Liver (tissue), 9 donors: ENCODE results near the gene P4HA1. TPM values are rescaled to one million over a fixed set of nuclear protein-coding genes. Genes with fewer than 3 reads are reported as not detected.

ENCODE experiments used
- DNase-seq: peaks from one replicate; pipeline ENCODE4 v3.0.0-alpha.2; 2017; ENCODE audit warnings: low spot score
- H3K27ac ChIP-seq, 2 donors: one replicate each; pipeline ENCODE4 v1.7.0; 2013; ENCODE audit warnings: inconsistent platforms in 2 of 2, low read length in 2 of 2, control low read depth in 1 of 2, low read depth in 1 of 2, mild to moderate bottlenecking in 1 of 2
- H3K27me3 ChIP-seq, 4 donors: one replicate each; pipeline versions ENCODE4 v1.6.1 to v1.7.0; 2013; ENCODE audit warnings: low read length in 3 of 4, inconsistent platforms in 1 of 4, mild to moderate bottlenecking in 1 of 4, moderate library complexity in 1 of 4; ENCODE audit not compliant: control insufficient read depth in 4 of 4, insufficient read depth in 4 of 4
- H3K36me3 ChIP-seq, 4 donors: one replicate each; pipeline versions ENCODE4 v1.6.1 to v1.7.0; 2013; ENCODE audit warnings: low read length in 3 of 4, mild to moderate bottlenecking in 3 of 4, low read depth in 1 of 4, moderate library complexity in 1 of 4; ENCODE audit not compliant: control insufficient read depth in 4 of 4, insufficient read depth in 3 of 4
- H3K4me1 ChIP-seq, 4 donors: one replicate each; pipeline versions ENCODE4 v1.6.1 to v1.7.0; 2013; ENCODE audit warnings: low read length in 3 of 4, mild to moderate bottlenecking in 3 of 4, moderate library complexity in 1 of 4; ENCODE audit not compliant: control insufficient read depth in 4 of 4, insufficient read depth in 4 of 4
- H3K4me3 ChIP-seq, 3 donors: one replicate each; pipeline versions ENCODE4 v1.6.1 to v1.7.0; 2013; ENCODE audit warnings: low read length in 3 of 3, control low read depth in 1 of 3, low read depth in 1 of 3, mild to moderate bottlenecking in 1 of 3
- H3K9ac ChIP-seq, 2 donors: one replicate each; pipeline ENCODE4 v1.7.0; 2013; ENCODE audit warnings: low read length in 2 of 2, mild to moderate bottlenecking in 2 of 2, moderate library complexity in 2 of 2, control low read depth in 1 of 2, low read depth in 1 of 2
- H3K9me3 ChIP-seq, 4 donors: one replicate each; pipeline versions ENCODE4 v1.6.1 to v1.7.0; 2013; ENCODE audit warnings: low read length in 3 of 4; ENCODE audit not compliant: control insufficient read depth in 4 of 4
- ATF3 ChIP-seq: IDR thresholded peaks from 2 replicates; pipeline ENCODE4 v1.6.1; 2016; ENCODE audit warnings: antibody characterized with exemption
- CTCF ChIP-seq: fragments of 150-350 bp; IDR thresholded peaks from 2 replicates; pipeline ENCODE4 v1.5.1; 2017; ENCODE audit warnings: improper control_type of control experiment, low read depth, low read length; ENCODE audit not compliant: missing input control
- FOXA1 ChIP-seq: IDR thresholded peaks from 2 replicates; pipeline ENCODE4 v1.6.1; 2016; ENCODE audit warnings: antibody characterized with exemption
- FOXA2 ChIP-seq: IDR thresholded peaks from 2 replicates; pipeline ENCODE4 v1.6.1; 2016; ENCODE audit warnings: antibody characterized with exemption
- HNF4A ChIP-seq, 2 donors: conservative IDR thresholded peaks; 2 replicates each; pipeline ENCODE4 v1.6.1; 2016; ENCODE audit warnings: antibody characterized with exemption in 2 of 2, mild to moderate bottlenecking in 2 of 2
- HNF4G ChIP-seq: IDR thresholded peaks from 2 replicates; pipeline ENCODE4 v1.6.1; 2016; ENCODE audit warnings: antibody characterized with exemption
- JUND ChIP-seq, 2 donors: IDR thresholded peaks; 2 replicates each; pipeline ENCODE4 v1.6.1; 2016; ENCODE audit warnings: antibody characterized with exemption in 2 of 2
- NR2F2 ChIP-seq: IDR thresholded peaks from 2 replicates; pipeline ENCODE4 v1.6.1; 2016; ENCODE audit warnings: antibody characterized with exemption
- RAD21 ChIP-seq, 2 donors: IDR thresholded peaks; 2 replicates each; pipeline ENCODE4 v1.6.1; 2016; ENCODE audit warnings: antibody characterized with exemption in 2 of 2, mild to moderate bottlenecking in 2 of 2
- RXRA ChIP-seq, 2 donors: IDR thresholded peaks; 2 replicates each; pipeline ENCODE4 v1.6.1; 2017 to 2018; ENCODE audit warnings: antibody characterized with exemption in 2 of 2, mild to moderate bottlenecking in 1 of 2
- SP1 ChIP-seq: IDR thresholded peaks from 2 replicates; pipeline ENCODE4 v1.6.1; 2018; ENCODE audit warnings: antibody characterized with exemption, mild to moderate bottlenecking
- TAF1 ChIP-seq: conservative IDR thresholded peaks from 2 replicates; pipeline ENCODE4 v1.6.1; 2016; ENCODE audit warnings: antibody characterized with exemption, mild to moderate bottlenecking
- YY1 ChIP-seq: IDR thresholded peaks from 2 replicates; pipeline ENCODE4 v1.6.1; 2016; ENCODE audit warnings: antibody characterized with exemption, mild to moderate bottlenecking
- WGBS: extraction: QIAGEN DNeasy Blood & Tissue Kit; methylation state at CpG from one replicate; pipeline ENCODE4 v1.1.7; 2013; 5-methylcytosine and 5-hydroxymethylcytosine counted together
- polyA plus RNA-seq, 2 donors: library from polyadenylated mRNA; stranded (reverse) in 1 of 2; unstranded in 1 of 2; fragments of 200-250 nt in 1 of 2; fragments of >200 nt in 1 of 2; fragmentation: Nextera tagmentation in 1 of 2; extraction: Ambion mirVana in 1 of 2; gene quantifications; one replicate each; pipeline versions ENCODE4 v1.2.1 to v1.2.3, GENCODE V29; 2013 to 2015
- total RNA-seq, 2 donors: library from RNA; depleted of rRNA; stranded (reverse); fragments of >200 nt; gene quantifications; one replicate each; pipeline ENCODE4 v1.2.3, GENCODE V29; 2014
- TF ChIP-seq, protein P1 (sequence below): IDR thresholded peaks from 2 replicates; pipeline ENCODE4 v1.6.1; 2016; ENCODE audit warnings: antibody characterized with exemption
- TF ChIP-seq, protein P2 (sequence below): IDR thresholded peaks from 2 replicates; pipeline ENCODE4 v1.6.1; 2016; ENCODE audit warnings: antibody characterized with exemption, mild to moderate bottlenecking
- TF ChIP-seq, protein P3 (sequence below): IDR thresholded peaks from 2 replicates; pipeline ENCODE4 v1.6.1; 2016; ENCODE audit warnings: antibody characterized with exemption
- donor health status: healthy.
- donor health status: healthy.
- donor health status: healthy.
- donor health status: healthy.
- donor health status: healthy.

The P4HA1 gene
- total and polyA plus RNA-seq, 4 donors = 6.1 to 63.7 (median 23.7) TPM

- Histone ChIP-seq H3K9me3 (no peaks in the 10 kb centered on the region), H3K4me3 (no peak overlapping the region), H3K27me3 (no peaks in the 10 kb centered on the region), H3K36me3 (peaks cover 7 to 33% (median 20%) of the 10 kb centered on the region in 4 donors), H3K27ac (no peak overlapping the region), H3K9ac (no peak overlapping the region), H3K4me1 (no peaks in the 10 kb centered on the region)
- TF ChIP-seq ATF3 (no peak), HNF4A (conservative IDR thresholded peaks at IDR 0.05) (no peak), CTCF (no peak), TAF1 (no peak), FOXA2 (no peak), RXRA (IDR thresholded peaks at IDR 0.05) (no peak), YY1 (no peak), JUND (IDR thresholded peaks at IDR 0.05) (no peak), HNF4G (no peak), RAD21 (IDR thresholded peaks at IDR 0.05) (no peak), FOXA1 (no peak), NR2F2 (no peak), SP1 (no peak)
- TF ChIP-seq, protein P1, sequence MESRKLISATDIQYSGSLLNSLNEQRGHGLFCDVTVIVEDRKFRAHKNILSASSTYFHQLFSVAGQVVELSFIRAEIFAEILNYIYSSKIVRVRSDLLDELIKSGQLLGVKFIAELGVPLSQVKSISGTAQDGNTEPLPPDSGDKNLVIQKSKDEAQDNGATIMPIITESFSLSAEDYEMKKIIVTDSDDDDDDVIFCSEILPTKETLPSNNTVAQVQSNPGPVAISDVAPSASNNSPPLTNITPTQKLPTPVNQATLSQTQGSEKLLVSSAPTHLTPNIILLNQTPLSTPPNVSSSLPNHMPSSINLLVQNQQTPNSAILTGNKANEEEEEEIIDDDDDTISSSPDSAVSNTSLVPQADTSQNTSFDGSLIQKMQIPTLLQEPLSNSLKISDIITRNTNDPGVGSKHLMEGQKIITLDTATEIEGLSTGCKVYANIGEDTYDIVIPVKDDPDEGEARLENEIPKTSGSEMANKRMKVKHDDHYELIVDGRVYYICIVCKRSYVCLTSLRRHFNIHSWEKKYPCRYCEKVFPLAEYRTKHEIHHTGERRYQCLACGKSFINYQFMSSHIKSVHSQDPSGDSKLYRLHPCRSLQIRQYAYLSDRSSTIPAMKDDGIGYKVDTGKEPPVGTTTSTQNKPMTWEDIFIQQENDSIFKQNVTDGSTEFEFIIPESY = no peak
- TF ChIP-seq, protein P2, sequence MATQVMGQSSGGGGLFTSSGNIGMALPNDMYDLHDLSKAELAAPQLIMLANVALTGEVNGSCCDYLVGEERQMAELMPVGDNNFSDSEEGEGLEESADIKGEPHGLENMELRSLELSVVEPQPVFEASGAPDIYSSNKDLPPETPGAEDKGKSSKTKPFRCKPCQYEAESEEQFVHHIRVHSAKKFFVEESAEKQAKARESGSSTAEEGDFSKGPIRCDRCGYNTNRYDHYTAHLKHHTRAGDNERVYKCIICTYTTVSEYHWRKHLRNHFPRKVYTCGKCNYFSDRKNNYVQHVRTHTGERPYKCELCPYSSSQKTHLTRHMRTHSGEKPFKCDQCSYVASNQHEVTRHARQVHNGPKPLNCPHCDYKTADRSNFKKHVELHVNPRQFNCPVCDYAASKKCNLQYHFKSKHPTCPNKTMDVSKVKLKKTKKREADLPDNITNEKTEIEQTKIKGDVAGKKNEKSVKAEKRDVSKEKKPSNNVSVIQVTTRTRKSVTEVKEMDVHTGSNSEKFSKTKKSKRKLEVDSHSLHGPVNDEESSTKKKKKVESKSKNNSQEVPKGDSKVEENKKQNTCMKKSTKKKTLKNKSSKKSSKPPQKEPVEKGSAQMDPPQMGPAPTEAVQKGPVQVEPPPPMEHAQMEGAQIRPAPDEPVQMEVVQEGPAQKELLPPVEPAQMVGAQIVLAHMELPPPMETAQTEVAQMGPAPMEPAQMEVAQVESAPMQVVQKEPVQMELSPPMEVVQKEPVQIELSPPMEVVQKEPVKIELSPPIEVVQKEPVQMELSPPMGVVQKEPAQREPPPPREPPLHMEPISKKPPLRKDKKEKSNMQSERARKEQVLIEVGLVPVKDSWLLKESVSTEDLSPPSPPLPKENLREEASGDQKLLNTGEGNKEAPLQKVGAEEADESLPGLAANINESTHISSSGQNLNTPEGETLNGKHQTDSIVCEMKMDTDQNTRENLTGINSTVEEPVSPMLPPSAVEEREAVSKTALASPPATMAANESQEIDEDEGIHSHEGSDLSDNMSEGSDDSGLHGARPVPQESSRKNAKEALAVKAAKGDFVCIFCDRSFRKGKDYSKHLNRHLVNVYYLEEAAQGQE = no peak
- TF ChIP-seq, protein P3, sequence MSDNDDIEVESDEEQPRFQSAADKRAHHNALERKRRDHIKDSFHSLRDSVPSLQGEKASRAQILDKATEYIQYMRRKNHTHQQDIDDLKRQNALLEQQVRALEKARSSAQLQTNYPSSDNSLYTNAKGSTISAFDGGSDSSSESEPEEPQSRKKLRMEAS = no peak
- DNase-seq = no peak
- WGBS = 95% methylated on average over 4 of the region's 4 CpGs
Measured at GRCh38 chr10:73053275-73053674, 43.4 kb downstream of the P4HA1 start.
